ENCODE results near the gene OR14A2.
A peak's percentile ranks its signal among the peaks of the same experiment; 100 is the strongest.
"Not testable (repeated sequence)": the region's sequence is repeated elsewhere in the genome, so short reads cannot be mapped to it uniquely, and the experiment has no call there.

OR14A2 gene

GRCh38 chr1:247748041-247748440, at the start of gene OR14A2:
Gene OR14A2 (minus strand): TSS chr1:247748141.
- no peak for DNase-seq

GRCh38 chr1:247797518-247797917, 49.6 kb upstream of the OR14A2 start:
- DNase-seq, result no peak

DNA sequence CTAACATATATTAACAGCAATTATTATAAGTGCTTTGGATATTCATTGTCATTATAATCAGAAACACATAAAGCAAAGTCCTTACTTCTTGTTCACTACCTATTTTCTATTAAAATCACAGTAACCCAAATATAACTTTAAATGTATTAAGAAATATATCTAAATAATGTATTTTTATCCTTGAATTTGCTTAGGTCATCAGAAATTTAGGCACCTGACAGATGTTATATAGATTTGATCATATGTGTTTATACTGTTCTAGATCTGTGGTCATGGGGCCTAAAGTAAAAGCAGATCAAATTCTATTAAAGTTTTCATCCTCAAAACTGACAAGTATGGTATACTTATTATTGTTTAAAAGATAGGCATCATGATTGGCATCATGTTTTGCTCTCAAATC, 21.7 kb upstream of the OR14A2 start:
- no peak for DNase-seq

DNA sequence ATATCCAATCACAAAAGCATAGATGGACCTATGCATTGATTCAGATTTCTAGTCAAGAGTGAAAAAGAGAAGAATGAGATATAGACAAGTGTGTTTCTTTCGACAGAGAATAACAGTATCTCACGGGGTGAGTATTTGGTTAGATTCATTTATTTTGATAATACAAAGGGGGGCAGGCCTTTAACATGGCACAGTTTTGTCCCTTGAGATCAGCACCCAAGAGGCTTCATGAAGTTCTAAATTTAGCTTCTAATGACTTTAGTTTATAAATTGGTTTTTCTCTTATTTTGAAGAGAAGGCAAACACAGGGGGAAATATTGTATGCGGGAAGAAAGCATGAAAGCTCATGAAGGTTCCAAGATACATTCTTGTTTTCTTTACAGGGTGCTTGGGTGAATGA, 12.5 kb upstream of the OR14A2 start, which contains the start of gene OR1C1:
Gene OR1C1, minus strand, starts transcription at position 101 of the 400 bp plus-strand sequence. CDS start 2,150 bp downstream, outside the sequence.
- DNase-seq, result no peak

DNA sequence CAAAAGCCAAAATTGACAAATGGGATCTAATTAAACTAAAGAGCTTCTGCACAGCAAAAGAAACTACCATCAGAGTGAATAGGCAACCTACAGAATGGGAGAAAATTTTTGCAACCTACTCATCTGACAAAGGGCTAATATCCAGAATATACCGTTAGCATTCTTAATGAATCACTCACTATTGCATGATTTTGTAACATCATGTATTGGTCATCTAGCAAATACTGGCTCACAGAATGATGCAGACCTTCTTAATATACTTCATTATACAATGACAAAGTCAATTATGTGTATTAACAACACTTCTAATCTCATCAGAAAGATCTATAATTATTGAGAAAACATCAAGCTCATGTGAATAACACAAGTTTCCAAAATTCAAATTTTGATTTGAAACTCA, 6.4 kb upstream of the OR14A2 start:
- DNase-seq, result not testable (repeated sequence)

DNA sequence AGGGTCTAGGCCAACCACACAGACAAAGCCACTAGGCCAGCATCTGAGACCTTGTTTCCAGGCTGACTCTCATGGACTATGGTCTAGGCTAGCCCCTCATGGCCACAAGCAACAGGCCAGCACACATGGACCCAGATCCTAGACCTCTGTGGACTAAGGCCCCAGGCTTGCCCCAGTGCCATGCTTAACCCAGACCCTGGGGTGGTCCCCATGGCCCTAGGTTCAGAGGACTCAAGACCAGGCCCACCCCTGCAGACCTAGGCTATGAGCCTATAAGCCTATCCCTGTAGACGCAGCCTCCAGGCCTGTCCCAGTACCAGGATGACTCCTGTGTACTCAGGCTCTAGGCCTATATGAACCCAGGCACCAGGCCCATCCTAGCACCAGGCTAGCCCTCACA, 1.9 kb upstream of the OR14A2 start:
- DNase-seq, result no peak

DNA sequence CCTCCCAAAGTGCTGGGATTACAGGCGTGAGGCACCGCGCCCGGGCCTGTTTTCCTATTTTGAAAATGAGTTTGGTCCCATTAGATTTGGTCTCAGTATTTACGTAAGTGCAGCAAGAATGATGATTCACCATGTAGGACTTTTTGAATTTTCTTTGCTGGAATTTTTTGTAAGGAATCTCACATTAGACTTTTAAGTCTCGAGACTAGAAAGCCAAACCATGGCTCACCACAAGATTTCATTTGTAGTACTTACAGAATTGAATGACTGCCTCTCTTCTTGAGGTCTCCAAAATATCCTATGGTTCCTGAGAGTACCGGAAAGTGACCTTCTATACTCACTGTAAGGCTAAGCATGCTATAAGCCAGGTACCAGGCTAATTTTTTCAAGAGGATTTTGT, 325 bp downstream of the OR14A2 start:
- no peak for DNase-seq

GRCh38 chr1:247746391-247746935, 1.5 kb downstream of the OR14A2 start:
- no peak for DNase-seq

DNA sequence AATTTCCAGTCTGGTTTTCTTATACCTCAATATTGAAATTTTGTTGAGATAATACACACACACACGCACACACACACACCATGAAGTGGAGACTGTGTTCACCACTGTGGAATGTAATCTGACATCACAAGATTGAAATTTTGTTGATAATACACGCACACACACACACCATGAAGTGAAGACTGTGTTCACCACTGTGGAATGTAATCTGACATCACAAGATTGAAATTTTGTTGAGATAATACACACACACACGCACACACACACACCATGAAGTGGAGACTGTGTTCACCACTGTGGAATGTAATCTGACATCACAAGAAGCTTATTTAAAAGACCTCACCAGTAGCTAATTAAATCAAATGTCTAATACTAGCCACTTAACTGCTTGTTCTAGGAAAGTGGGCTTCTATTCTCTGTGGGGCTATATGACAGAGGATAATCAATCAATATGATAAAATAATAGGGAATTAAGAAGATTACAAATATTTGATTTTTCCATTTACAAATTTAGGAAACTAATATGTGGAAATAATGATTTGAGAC, 5.7 kb downstream of the OR14A2 start:
- not testable (repeated sequence) for DNase-seq

- DNase-seq, result no peak
Measured at GRCh38 chr1:247741756-247742155, 6.2 kb downstream of the OR14A2 start.

GRCh38 chr1:247740721-247741120, 7.2 kb downstream of the OR14A2 start:
- no peak for DNase-seq

DNA sequence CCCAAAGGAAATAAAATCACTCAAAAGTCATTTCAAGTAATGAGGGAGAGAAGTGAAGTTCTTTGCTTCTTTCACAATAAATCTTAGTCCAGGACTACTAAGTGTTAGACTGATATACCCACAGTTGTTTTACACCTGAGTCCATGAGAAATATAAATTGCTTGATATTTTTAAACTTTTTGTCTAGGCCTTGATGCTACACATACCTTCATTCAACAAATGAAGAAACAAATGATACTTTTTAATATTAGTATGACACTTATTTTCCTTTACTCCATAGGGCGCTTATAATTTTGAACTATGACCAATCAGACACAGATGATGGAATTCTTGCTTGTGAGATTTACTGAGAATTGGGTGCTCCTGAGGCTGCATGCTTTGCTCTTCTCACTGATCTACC, 9.6 kb downstream of the OR14A2 start, which contains the start of gene OR14K1:
Gene OR14K1, plus strand, starts transcription at position 301 of the 400 bp plus-strand sequence. Its CDS starts 0 bp downstream, at position 301.
- DNase-seq, result no peak

GRCh38 chr1:247721222-247721621, 26.7 kb downstream of the OR14A2 start:
- no peak for DNase-seq

DNA sequence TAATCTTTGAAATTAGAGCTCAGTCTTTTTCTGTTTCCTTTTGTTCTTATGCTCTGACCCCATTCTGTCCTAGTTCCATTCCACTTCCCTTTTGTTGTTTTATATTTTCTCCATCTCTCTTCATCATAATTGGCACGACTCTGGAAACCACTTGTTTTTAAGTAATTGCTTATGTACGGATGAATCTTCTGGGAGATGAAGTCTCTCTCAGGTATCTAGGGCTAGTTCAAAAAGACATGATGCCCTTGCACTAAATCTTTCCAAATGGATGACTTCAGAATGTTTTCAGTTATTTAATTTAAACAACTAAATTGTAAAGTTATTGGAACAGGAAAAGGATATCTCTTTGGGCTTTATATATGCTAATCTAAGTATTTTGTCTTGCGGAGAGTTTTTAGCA, 31.4 kb downstream of the OR14A2 start, which contains the start of gene OR6F1:
Gene OR6F1, minus strand, starts transcription at position 101 of the 400 bp plus-strand sequence. CDS start 3,891 bp downstream, outside the sequence.
- no peak for DNase-seq

- DNase-seq, result no peak
Measured at GRCh38 chr1:247713753-247714152, 34.2 kb downstream of the OR14A2 start.

- DNase-seq, result not testable (repeated sequence)
Measured at GRCh38 chr1:247710681-247711080, 37.3 kb downstream of the OR14A2 start.

DNA sequence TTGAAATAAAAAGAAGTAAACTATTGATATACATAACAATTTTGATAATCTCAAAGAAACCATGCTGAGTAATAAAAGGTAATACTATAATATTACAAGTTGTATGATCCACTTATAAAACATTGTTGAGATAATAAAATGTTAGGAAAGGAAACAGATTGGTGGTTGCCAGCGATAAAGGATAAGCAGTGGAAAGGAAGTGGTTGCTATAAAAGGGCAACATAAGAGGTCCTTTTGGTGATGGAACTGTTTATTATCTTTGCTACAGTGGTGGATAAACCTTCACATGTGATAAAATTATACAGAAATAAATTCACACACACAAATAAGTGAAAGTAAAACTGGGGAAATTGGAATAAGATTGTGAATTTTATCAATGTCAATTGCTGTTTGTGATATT, 46.6 kb downstream of the OR14A2 start:
- DNase-seq, result no peak

DNA sequence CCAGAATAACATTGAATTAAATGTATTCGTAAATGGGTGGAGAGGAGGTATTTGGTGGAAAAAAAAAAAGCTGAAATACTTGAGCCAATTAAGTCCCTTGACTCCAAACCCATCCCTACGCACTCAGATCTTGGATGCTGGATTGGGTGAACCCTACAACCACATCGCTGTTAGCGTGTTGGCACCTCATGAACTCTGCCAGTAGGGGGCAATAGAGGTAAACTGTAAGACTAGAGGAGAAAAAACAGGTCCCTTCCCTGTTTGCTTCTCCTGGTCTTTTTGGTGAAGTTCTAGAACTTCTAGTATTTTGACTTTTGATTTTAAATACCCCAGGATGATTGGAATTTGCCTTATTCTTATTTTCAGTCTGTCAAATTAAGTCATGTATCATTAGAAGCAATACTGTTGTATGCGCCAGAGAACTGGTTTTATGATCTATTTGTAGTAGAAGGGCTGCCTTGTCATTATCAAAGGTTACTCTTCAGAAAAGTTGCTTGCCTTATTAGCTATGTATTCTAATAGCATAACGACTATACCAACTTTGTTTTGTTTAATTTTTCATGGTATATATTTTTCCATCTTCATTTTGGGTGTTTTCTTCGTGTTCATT, 66.5 kb downstream of the OR14A2 start:
- DNase-seq, result peak; percentile 10

DNA sequence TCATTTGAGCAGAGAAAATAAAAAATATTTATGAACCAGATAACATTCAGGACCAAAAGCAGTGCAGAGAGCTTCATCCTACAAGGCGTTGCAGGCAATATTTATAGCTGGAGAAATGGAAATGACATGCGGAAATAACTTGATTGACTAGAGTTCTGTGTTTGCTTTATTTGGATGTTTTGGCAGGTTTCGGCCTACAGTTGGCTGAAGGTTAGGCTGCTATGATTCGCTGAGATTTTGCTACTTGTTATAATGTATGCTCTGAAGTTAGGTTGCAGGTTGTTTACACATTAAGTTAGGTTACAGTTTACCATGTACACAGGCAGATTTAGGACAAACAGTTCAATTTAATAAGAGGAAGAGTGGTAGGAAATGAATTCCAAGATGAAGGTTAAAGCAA, 67.8 kb downstream of the OR14A2 start:
- DNase-seq, result no peak

GRCh38 chr1:247679639-247680038, 68.3 kb downstream of the OR14A2 start, which contains the start of gene OR13G1:
Gene OR13G1 (minus strand): TSS chr1:247679739. CDS start chr1:247673041, 6,698 bp downstream.
- no peak for DNase-seq

Measured in CD4-positive, alpha-beta T cell treated with Interleukin-17A for 4 hours (primary cell).